Hepatocyte (in vitro differentiated cells): ENCODE data around the gene PHLPP1. TPM values are rescaled to one million over a fixed set of nuclear protein-coding genes. Genes with fewer than 3 reads are reported as not detected.

Experiments used
- DNase-seq: peaks from one replicate; pipeline ENCODE4 v3.0.0-alpha.2; 2016; ENCODE audit warnings: low spot score
- H2AFZ ChIP-seq: fragments of 200-600 bp; sonication (generic); 2 replicates; pipeline ENCODE4 v1.6.0; 2016; ENCODE audit warnings: antibody characterized with exemption, mild to moderate bottlenecking
- H3K27ac ChIP-seq: fragments of 200-600 bp; sonication (generic); 2 replicates; pipeline ENCODE4 v1.5.1; 2016; ENCODE audit warnings: mild to moderate bottlenecking
- H3K27me3 ChIP-seq: fragments of 200-600 bp; sonication (generic); 2 replicates; pipeline ENCODE4 v1.6.1; 2016
- H3K36me3 ChIP-seq: fragments of 200-600 bp; sonication (generic); replicated peaks from 2 replicates; pipeline ENCODE4 v1.5.1; 2016; ENCODE audit warnings: low read depth; ENCODE audit not compliant: insufficient read depth
- H3K4me1 ChIP-seq: fragments of 200-600 bp; sonication (generic); 2 replicates; pipeline ENCODE4 v1.5.1; 2016; ENCODE audit warnings: mild to moderate bottlenecking, moderate library complexity; ENCODE audit not compliant: insufficient read depth
- H3K4me2 ChIP-seq: fragments of 200-600 bp; sonication (generic); 2 replicates; pipeline ENCODE4 v1.6.0; 2016
- H3K4me3 ChIP-seq: fragments of 200-600 bp; sonication (generic); 2 replicates; pipeline ENCODE4 v1.5.1; 2016; ENCODE audit warnings: mild to moderate bottlenecking
- H3K79me2 ChIP-seq: fragments of 200-600 bp; sonication (generic); 2 replicates; pipeline ENCODE4 v1.6.0; 2017; ENCODE audit warnings: mild to moderate bottlenecking
- H3K9me2 ChIP-seq: fragments of 200-600 bp; sonication (generic); replicated peaks from 2 replicates; pipeline ENCODE4 v1.6.0; 2017; ENCODE audit warnings: mild to moderate bottlenecking; ENCODE audit not compliant: insufficient read depth
- H3K9me3 ChIP-seq: fragments of 200-600 bp; sonication (generic); 2 replicates; pipeline ENCODE4 v1.5.1; 2016; ENCODE audit warnings: low read depth, mild to moderate bottlenecking
- H4K20me1 ChIP-seq: fragments of 200-600 bp; sonication (generic); 2 replicates; pipeline ENCODE4 v1.6.0; 2016; ENCODE audit warnings: mild to moderate bottlenecking; ENCODE audit not compliant: insufficient read depth, poor library complexity, severe bottlenecking
- EZH2 ChIP-seq: fragments of 200-600 bp; sonication (generic); IDR thresholded peaks from 2 replicates; pipeline ENCODE4 v1.6.1; 2016; ENCODE audit warnings: antibody characterized with exemption, mild to moderate bottlenecking, borderline replicate concordance
- EZH2phosphoT487 ChIP-seq: fragments of 200-600 bp; sonication (generic); IDR thresholded peaks from one replicate; pipeline ENCODE4 v1.6.1; 2018; ENCODE audit warnings: antibody characterized with exemption, mild to moderate bottlenecking, low read depth, moderate library complexity; ENCODE audit not compliant: unreplicated experiment, severe bottlenecking
- WGBS: methylation state at CpG from one replicate; pipeline ENCODE4 v1.1.6; 2016; ENCODE audit warnings: low lambda C conversion rate; ENCODE audit errors: missing lambda C conversion rate; 5-methylcytosine and 5-hydroxymethylcytosine counted together
- polyA plus RNA-seq: library from polyadenylated mRNA; unstranded; fragments of >200 nt; fragmentation: Nextera tagmentation; extraction: Ambion mirVana; gene quantifications from 2 replicates; pipeline ENCODE4 v1.2.1, GENCODE V29; 2016
- total RNA-seq: library from RNA; depleted of rRNA; stranded (reverse); fragments of >200 nt; gene quantifications from 2 replicates; pipeline ENCODE4 v1.2.3, GENCODE V29; 2014
- TF ChIP-seq, protein P1 (sequence below): fragments of 200-600 bp; sonication (generic); IDR thresholded peaks from 2 replicates; pipeline ENCODE4 v1.5.1; 2016; ENCODE audit warnings: antibody characterized with exemption, mild to moderate bottlenecking; ENCODE audit not compliant: poor library complexity

Gene PHLPP1
- total and polyA plus RNA-seq, 2 experiments from 2014 or later: 7.3 to 14.3 TPM

DNA sequence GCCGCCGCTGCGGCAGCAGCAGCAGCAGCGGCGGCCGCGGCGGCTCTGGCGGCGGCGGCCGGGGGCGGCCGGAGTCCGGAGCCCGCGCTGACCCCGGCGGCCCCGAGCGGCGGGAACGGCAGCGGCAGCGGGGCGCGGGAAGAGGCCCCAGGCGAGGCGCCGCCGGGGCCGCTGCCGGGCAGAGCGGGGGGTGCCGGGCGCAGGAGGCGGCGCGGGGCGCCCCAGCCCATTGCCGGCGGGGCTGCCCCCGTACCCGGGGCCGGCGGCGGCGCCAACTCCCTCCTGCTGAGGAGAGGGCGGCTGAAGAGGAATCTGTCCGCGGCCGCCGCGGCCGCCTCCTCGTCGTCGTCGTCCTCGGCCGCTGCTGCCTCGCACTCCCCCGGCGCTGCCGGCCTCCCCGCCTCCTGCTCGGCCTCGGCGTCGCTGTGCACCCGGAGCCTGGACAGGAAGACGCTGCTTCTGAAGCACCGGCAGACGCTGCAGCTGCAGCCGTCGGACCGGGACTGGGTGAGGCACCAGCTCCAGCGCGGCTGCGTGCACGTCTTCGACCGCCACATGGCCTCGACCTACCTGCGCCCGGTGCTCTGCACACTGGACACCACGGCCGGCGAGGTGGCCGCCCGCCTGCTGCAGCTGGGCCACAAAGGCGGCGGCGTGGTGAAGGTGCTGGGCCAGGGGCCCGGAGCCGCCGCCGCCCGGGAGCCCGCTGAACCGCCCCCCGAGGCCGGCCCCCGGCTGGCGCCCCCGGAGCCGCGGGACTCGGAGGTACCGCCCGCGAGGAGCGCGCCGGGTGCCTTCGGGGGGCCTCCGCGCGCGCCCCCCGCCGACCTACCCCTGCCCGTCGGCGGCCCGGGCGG lies 646 bp downstream of the PHLPP1 start:
- Histone ChIP-seq H3K9me2 (no peaks in the 10 kb centered on the region), H3K27ac (peak overlapping the region; percentile 96), H3K36me3 (no peaks in the 10 kb centered on the region), H4K20me1 (peaks cover 12% of the 10 kb centered on the region), H3K9me3 (no peaks in the 10 kb centered on the region), H2AFZ (no peak overlapping the region), H3K4me3 (peak overlapping the region; percentile 59), H3K4me2 (peak overlapping the region; percentile 78), H3K4me1 (peaks cover 3% of the 10 kb centered on the region), H3K27me3 (no peaks in the 10 kb centered on the region), H3K79me2 (peaks cover 39% of the 10 kb centered on the region)
- DNase-seq: peak; percentile 81
- TF ChIP-seq EZH2phosphoT487 (no peak), EZH2 (no peak)
- TF ChIP-seq, protein P1, sequence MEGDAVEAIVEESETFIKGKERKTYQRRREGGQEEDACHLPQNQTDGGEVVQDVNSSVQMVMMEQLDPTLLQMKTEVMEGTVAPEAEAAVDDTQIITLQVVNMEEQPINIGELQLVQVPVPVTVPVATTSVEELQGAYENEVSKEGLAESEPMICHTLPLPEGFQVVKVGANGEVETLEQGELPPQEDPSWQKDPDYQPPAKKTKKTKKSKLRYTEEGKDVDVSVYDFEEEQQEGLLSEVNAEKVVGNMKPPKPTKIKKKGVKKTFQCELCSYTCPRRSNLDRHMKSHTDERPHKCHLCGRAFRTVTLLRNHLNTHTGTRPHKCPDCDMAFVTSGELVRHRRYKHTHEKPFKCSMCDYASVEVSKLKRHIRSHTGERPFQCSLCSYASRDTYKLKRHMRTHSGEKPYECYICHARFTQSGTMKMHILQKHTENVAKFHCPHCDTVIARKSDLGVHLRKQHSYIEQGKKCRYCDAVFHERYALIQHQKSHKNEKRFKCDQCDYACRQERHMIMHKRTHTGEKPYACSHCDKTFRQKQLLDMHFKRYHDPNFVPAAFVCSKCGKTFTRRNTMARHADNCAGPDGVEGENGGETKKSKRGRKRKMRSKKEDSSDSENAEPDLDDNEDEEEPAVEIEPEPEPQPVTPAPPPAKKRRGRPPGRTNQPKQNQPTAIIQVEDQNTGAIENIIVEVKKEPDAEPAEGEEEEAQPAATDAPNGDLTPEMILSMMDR: no peak
- 2% methylated on average over 76 of the region's 127 CpGs for WGBS

DNA sequence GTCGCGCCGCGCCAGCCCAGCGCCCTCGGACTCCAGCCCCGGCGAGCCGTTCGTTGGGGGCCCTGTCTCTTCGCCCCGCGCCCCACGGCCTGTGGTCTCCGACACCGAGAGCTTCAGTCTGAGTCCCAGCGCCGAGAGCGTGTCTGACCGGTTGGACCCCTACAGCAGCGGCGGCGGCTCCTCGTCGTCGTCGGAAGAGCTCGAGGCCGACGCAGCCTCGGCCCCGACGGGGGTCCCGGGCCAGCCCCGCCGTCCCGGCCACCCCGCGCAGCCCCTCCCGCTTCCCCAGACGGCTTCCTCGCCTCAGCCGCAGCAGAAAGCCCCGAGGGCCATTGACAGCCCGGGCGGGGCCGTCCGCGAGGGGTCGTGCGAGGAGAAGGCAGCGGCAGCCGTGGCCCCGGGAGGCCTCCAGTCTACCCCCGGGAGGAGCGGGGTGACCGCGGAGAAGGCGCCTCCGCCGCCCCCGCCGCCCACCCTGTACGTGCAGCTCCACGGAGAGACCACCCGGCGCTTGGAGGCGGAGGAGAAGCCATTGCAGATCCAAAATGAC lies 1.4 kb downstream of the PHLPP1 start:
- TF ChIP-seq, protein P1: peak; percentile 28
- TF ChIP-seq EZH2: no peak
- peak overlapping the region; percentile 78 for H3K4me2 ChIP-seq
- H3K27ac ChIP-seq: peak overlapping the region; percentile 81
- peak overlapping the region; percentile 33 for H3K4me3 ChIP-seq
- H2AFZ ChIP-seq: peak overlapping the region; percentile 23
- H3K9me3 ChIP-seq: no peaks in the 10 kb centered on the region
- peaks cover 5% of the 10 kb centered on the region for H3K4me1 ChIP-seq
- no peaks in the 10 kb centered on the region for H3K36me3 ChIP-seq
- H3K9me2 ChIP-seq: no peaks in the 10 kb centered on the region
- no peaks in the 10 kb centered on the region for H3K27me3 ChIP-seq
- H3K79me2 ChIP-seq: peaks cover 46% of the 10 kb centered on the region
- DNase-seq: peak; percentile 78
- peaks cover 12% of the 10 kb centered on the region for H4K20me1 ChIP-seq
- 4% methylated on average over 25 of the region's 68 CpGs for WGBS

DNA sequence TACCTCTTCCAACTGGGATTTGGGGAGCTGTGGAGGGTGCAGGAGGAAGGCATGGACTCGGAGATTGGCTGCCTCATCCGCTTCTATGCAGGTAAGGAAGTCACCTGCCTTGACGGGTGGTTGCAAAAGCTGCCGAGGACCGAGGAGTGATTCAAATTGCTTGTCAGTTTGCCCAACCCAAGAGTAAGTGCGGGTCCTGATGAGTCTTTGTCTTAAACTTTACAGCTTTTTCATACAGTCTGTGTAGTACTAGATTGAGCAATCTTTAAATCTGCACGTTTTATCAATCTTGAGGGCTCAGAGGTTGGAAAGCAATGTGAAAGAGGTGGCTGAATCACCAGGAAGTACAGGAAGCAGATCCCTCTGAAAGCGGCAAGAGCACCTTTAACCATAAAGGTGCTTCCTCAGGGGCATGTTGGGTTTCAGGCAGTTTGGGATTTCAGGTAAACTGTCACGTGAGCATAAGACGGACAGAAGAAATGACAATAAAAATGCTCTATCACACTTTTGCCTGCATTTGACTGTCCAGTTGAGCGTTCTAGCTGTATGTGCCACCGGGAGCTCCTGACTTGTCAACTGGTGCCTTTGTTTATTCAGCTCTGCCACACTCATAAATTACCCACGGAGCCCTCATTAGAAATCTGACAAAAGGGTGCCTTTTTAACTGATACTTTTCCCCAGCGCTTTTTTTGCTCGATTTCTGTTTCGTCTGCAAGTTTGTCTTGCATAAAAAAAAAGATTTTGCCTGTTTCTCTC lies 2.0 kb downstream of the PHLPP1 start:
- Histone ChIP-seq H2AFZ (peak overlapping the region; percentile 23), H3K79me2 (peaks cover 53% of the 10 kb centered on the region), H3K36me3 (no peaks in the 10 kb centered on the region), H3K4me3 (peak overlapping the region; percentile 33), H3K4me1 (peaks cover 5% of the 10 kb centered on the region), H4K20me1 (peaks cover 12% of the 10 kb centered on the region), H3K4me2 (peak overlapping the region; percentile 78), H3K27ac (peak overlapping the region; percentile 81), H3K9me2 (no peaks in the 10 kb centered on the region), H3K27me3 (no peaks in the 10 kb centered on the region), H3K9me3 (no peaks in the 10 kb centered on the region)
- WGBS: 1% methylated on average over 16 of the region's 16 CpGs
- peak; percentile 60 for DNase-seq
- TF ChIP-seq, protein P1: no peak
